ENCODE data around the gene DSCAML1.
A peak's percentile ranks its signal among the peaks of the same experiment; 100 is the strongest.
"Not testable (repeated sequence)": the region's sequence is repeated elsewhere in the genome, so short reads cannot be mapped to it uniquely, and the experiment has no call there.

The DSCAML1 gene

GRCh38 chr11:117457031-117457785 is 339.8 kb downstream of the DSCAML1 start:
- TF ChIP-seq CTCF (conservative IDR thresholded peaks at IDR 0.05; ENCODE audit: low read depth, low read length), result no peak
- no peak overlapping the region for H3K4me3 ChIP-seq (ENCODE audit: low read depth, low read length)
- no peak for DNase-seq (ENCODE audit: low read depth)

GRCh38 chr11:117456721-117457029 is 340.3 kb downstream of the DSCAML1 start:
- not testable (repeated sequence) for H3K4me3 ChIP-seq (ENCODE audit: low read depth, low read length); DNase-seq (ENCODE audit: low read depth)

GRCh38 chr11:117456027-117456720 is 340.8 kb downstream of the DSCAML1 start:
- no peak for DNase-seq (ENCODE audit: low read depth)
- no peak for TF ChIP-seq CTCF (conservative IDR thresholded peaks at IDR 0.05; ENCODE audit: low read depth, low read length)
- no peak overlapping the region for H3K4me3 ChIP-seq (ENCODE audit: low read depth, low read length)

GRCh38 chr11:117454564-117454917 is 342.5 kb downstream of the DSCAML1 start:
- DNase-seq (ENCODE audit: low read depth), result no peak
- no peak for TF ChIP-seq CTCF (conservative IDR thresholded peaks at IDR 0.05; ENCODE audit: low read depth, low read length)
- no peak overlapping the region for H3K4me3 ChIP-seq (ENCODE audit: low read depth, low read length)

DNA sequence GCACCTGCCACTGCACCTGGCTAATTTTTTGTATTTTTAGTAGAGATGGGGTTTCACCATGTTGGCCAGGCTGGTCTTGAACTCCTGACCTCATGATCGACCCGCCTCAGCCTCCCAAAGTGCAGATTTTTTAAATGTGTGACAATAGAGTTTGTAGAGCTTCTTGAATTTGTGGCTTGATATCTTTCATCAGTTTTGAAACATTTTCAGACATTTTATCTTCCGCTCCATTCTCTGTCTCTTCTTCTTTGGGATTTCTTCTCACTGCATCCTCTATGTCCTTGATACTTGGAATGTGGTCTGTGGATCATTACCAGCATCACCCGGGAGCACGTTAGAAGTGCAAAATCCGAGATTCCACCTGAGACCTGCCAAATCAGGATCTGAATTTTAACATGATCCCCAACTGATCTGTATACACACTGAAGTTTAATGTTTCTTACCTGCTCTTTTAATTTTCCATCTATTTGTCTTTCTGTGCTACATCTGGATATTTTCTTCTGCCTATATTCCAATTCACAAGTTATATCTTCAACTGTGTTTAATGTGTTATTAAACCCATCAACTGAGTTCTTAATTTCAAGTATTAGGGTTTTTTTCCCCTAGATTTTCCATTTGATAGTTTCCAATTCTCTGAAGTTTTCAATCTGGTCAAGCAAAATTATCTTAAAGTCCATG is 343.0 kb downstream of the DSCAML1 start:
- no peak overlapping the region for H3K4me3 ChIP-seq (ENCODE audit: low read depth, low read length)
- no peak for DNase-seq (ENCODE audit: low read depth)
- TF ChIP-seq CTCF (conservative IDR thresholded peaks at IDR 0.05; ENCODE audit: low read depth, low read length), result no peak

DNA sequence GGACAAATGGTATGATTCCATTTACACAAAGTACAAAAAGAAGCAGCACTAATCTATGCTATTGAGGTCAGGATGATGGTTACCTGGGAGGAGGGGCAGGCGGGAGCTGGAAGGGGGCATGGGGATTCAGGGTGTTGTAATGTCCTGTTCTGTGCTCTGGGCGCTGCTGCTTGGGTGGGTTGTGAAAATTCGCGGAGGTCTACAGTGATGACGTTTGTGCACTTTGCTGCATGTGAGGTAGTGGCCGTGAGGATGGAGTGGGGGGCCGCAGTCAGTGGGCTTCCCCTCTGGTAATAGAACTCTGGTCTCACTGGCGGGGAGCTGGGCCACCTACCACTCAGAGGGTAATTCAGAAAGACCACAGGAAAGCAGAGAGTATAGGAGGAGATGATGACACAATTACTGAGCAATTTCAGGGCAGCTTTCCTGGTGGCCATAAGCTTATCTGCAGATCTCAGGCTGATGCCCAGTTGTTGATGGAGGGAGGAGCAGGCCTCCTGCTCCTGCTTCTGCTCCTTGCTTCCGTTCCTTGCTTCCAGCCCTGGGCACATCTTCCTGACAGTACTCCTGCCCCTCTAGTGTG is 347.8 kb downstream of the DSCAML1 start:
- DNase-seq (ENCODE audit: low read depth), result peak; percentile 5
- TF ChIP-seq CTCF (conservative IDR thresholded peaks at IDR 0.05; ENCODE audit: low read depth, low read length), result no peak
- H3K4me3 ChIP-seq (ENCODE audit: low read depth, low read length), result no peak overlapping the region

Data from choroid plexus epithelial cell (primary cell).